ENCODE measurements around the gene TRIM32.
"Not testable (repeated sequence)": the region's sequence is repeated elsewhere in the genome, so short reads cannot be mapped to it uniquely, and the experiment has no call there.

The TRIM32 gene

DNA sequence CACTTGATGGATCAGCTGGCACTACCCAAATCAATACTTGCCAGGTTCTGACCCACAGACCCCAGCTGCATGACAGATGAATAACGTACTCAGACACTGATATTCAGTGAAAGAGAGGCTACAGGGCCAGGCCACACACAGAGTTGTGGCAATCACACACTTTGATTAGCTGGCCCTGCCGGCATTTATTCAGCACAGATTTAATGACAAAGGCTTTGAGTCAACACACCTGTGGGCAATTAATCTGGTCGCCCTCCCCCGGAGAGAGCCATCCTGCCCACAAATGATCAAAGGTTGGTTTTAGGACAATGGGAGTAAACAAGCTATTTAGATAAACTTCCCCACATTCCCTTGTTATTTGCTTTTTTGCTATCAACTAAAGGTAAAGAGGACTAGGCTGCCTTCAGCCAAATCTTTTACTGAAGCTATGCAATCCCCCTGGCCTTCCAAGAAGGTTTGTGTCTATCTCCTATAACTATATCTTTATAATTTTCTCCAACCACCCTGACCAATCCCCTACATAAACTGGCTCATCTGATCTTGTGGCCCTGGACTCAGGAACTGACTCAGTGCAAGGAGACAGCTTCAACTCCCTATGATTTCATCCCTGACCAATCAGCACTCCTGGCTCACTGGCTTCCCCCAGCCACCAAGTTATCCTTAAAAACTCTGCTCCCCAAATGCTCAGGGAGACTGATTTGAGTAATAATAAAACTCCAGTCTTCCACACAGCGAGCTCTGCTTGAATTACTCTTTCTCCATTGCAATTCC is 12.7 kb upstream of the TRIM32 start:
- no peak for DNase-seq

DNA sequence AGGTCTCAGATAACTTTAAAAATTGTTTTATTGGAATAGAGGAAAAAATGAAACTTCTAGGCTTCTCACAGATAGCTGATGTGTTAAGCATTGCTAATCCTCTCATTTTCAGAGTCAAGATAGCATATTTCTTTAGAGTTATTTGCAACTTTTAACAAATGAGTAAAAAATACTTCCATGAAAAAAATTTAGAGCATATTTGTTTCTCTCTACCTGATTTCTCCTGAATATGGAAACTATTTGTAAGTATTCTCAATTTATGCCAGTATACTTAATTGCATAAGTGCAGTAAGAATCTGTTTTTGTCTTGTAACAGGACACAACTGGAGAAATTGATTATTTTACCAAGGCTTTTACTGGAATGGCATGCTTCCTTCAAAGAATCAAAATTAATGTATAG is 3.6 kb upstream of the TRIM32 start:
- DNase-seq: no peak

DNA sequence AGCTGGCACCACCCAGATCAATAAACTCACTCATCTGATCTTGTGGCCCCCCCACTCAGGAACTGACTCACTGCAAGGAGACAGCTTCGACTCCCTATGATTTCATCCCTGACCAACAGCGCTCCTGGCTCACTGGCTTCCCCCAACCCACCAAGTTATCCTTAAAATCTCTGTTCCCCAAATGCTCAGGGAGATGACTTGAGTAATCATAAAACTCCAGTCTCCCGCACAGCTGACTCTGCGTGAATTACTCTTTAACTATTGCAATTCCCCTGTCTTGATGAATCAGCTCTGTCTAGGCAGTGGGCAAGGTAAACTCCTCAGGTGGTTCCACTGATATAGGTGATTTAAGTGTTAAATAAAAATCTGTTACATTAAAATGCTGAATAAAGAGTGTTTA is 1.9 kb upstream of the TRIM32 start:
- no peak for DNase-seq

DNA sequence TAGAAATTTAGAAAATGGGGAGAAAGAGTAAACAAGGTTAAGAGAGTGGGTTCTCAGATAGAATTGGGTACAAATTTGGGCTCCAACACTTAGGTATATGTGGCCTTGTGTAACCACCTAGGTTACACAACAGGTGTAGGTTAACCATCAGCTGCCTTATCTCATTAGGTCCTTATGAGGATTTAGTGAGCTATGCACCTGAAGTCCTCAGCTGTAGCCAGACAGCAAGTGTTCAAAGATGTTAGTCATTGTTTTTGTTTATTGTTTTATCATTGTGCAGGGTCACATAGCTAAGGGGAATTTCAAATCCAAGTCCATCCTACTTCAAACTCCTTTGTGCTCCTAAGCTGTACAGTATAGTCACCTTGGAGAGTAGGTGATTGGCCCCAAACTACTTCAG is 970 bp upstream of the TRIM32 start:
- DNase-seq: no peak

DNA sequence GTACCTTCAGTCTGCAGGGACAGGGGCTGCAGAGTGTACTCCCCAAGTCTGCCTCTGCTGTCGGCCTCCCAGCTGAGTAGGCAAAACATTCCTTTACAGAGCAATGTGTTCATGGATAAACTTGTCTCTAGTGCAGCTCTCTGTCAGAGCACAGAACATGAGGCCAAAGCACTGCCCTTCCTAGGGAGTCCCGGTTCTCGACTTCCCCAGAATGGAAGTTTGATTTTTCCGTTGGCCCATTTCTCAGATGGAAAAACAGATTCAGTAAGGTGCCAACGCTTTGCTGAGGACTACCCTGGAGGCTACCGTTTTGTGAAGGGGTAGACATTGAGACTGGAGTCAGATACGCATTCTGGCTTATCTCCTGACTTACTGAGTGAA is 422 bp upstream of the TRIM32 start:
- no peak for DNase-seq

DNA sequence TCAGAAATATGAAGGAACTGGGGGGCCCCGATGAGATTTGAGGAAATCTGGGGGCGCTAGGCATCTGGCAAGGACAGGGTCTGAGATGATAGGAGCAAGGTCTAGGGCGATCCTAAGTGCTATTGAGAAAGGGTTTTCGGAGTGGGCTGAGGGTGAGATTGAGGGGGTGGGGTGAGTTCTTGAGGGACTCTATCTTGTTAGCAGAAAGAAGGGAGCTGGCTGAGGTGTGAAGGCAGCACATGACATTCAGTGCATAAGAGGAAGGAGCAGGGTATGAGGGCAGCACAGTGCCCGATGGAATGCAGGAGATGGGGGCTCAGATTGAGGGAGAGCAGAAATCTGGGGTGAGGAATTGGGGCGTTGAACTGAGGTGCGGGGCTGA is 640 bp downstream of the TRIM32 start:
- DNase-seq: no peak

DNA sequence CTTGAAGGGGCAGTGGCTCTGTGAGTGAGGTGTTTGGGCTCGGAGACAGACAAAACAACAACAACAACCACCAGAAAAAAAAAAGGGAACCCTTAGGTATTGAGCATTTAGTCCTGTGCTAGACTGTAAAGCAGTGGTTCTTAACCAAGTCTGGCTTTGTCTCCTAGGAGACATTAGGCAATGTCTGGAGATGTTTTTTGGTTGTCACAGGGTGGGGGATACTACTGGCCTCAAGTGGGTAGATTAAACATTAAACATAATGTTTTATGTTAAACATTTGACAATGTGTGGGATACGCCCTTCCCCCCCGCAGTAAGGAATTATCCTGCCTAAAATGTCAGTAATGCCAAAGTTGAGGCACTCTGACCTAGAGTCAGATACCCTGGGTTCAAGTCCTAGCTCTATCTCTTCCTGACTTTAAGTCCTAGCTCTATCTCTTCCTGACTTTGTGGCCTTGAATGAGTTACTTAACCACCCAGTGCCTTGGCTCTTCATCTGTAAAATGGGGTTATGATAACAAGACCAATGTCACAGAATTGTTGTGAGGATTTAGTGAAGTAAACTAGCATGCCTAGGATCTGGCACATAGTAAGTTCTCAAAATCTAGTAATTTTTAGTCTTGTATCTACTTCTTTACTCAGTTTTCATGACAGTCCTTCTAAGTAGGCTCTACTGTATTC is 1.8 kb downstream of the TRIM32 start:
- no peak for DNase-seq

DNA sequence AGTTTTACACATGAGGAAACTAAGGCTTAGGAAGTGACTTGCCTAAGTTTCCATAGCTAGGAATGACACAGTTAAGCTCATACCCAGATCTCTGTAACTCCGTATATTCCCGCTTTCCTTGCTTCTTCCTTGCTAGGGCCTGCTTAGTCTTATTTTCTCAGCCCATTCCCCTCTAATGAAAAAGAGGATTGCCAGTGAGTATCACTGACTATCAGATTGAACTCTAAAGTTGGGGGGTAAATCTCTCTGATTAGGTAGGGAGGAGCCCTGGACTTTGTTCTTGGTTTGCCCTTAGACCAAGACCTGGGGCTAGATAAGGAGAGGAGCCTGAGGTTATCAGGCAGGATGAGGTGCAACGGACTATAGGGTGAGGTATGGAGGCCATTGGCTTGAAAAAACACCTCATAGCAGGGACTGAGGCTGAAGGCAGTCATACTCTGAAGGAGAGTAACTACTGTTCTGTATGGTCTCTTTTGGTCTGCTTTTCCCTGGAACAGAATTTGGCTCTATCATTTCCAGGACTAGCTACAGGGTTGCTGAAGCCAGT is 2.5 kb downstream of the TRIM32 start:
- DNase-seq: no peak

DNA sequence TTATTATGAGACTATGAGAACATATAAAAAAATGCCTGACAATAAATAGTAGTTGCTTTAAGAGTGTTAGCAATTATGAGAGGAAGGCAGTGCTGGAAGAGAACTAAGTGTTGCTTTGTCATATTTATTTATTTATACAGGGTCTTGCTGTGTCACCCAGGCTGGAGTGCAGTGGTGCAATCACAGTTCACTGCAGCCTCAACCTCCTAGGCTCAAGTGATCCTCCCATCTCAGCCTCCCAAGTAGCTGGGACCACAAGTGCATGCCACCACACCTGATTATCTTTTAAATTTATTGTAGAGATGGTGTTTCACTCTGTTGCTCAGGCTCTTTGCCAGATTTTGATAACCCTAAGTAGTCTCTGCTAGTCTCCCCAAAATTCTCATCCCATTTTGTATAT is 3.7 kb downstream of the TRIM32 start:
- not testable (repeated sequence) for DNase-seq

DNA sequence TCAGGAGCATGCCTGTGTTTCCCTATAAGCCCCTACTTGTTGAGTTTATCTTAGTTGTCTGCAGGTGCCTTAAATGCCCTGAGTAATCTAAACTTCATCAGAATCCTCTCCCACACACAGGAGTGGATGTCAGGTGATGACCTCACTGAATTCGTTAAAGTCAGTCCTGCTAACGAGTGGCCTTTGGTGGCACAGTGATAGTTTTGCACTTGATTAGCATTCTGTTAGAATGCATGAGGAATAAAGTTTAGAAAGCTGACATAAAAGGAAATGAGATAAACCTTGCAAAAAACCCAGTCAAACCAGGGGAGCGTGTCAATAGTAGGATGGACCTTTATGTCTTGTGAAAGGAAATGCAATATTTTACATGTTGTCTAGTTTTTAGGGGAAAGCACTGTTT is 4.5 kb downstream of the TRIM32 start:
- DNase-seq: no peak

DNA sequence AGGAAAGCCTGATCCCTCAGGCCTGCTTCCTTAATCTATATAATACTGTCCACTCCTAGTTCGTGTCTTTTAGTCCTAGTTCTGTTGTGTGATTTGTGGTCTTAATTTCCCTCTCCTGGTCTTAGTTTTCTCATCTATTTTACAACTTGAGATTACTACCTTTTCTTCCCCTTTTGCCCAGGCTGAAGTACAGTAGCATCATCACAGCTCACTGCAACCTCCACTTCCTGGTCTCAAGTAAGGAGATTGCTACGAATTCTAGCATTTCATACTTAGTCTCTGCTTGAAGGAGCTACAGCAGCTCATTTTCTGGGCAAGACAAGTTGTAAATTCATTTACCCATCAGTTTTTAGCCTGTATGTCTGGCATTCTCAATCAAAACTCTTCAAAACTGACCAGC is 5.5 kb downstream of the TRIM32 start:
- no peak for DNase-seq

DNA sequence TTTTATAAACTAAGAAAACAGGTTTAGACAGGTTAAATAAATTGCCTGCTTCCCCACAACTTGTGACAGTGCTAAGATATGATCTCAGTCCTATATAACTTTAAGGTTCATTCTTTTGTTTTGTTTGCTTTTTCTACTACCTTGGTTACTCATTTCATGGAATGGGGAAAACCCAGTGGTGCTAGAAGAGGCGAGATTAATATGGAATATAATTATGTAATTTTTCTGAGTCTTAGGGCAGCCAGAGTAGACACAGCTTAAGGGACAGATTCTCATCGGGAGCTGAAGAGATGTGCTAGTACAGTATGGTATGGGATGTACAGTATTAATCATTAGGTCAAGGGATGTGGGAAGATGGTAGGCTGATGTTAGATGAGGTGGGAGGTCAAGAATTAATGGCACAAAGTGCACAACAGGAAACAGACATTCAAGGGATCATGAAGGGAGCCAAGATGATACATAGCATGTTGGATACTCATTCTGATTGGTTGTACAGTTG is 6.2 kb downstream of the TRIM32 start:
- DNase-seq: no peak

DNA sequence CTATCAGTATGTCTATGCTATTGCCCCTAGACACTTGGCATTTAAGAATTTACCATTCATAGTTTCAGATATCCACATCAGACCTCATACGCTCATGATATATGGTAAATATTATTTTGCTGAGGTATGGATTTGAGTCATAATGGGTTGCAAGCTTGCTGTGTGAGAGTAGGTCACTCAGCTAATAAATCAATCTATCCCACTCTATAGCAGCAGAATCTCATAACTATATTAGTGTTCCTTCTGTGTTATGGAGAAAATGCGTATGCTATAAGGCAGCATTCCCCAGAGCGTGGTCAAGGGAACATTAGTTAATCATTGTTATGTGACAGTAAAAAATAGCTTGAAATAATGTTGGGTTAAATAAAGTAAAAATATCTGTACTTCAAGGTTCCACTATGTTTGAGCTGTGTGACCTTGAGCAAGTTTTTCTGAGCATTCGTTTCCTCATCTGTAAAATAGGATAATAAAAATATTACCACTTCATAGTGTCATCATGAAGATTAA is 7.7 kb downstream of the TRIM32 start:
- no peak for DNase-seq

DNA sequence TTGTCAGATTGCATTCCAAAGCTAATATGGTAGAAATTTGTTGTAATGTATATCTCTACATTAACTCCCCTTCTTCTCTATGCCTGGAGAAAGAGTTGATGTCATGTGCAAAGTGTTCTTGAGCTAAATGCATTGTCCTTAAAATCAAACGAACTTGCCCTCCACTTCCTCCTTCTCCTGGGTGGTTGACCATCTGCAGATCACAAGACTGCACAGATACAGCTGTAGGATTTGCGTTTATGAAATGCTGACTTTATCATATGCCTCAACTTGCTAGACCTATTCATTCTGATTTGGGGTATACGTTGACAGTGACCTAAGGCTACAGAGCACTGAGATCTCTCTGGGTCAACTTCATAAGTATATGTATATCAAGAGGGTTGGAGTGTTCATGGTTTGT is 8.3 kb downstream of the TRIM32 start:
- DNase-seq: no peak

DNA sequence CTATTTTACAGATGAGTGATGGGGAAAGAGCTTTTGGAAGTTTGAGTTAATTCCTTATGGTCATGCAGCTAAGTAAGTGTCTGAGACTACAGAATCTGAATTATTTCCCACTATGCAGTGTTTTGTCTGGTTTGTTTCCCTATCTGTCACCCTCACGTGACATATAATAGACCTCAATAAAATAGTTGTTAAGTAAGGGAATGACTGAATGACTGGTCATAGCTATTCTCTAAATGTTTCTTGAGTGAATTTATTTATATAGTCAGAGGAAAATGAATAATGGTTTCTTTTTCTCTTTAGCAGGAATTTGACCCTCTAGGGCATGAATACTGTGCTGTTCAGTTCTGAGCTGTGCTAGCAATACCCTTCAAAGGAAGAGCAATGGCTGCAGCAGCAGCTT is 10.3 kb downstream of the TRIM32 start:
- DNase-seq: no peak

DNA sequence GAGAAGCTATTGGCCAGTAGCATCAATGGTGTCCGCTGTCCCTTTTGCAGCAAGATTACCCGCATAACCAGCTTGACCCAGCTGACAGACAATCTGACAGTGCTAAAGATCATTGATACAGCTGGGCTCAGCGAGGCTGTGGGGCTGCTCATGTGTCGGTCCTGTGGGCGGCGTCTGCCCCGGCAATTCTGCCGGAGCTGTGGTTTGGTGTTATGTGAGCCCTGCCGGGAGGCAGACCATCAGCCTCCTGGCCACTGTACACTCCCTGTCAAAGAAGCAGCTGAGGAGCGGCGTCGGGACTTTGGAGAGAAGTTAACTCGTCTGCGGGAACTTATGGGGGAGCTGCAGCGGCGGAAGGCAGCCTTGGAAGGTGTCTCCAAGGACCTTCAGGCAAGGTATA is 10.8 kb downstream of the TRIM32 start:
- DNase-seq: no peak

DNA sequence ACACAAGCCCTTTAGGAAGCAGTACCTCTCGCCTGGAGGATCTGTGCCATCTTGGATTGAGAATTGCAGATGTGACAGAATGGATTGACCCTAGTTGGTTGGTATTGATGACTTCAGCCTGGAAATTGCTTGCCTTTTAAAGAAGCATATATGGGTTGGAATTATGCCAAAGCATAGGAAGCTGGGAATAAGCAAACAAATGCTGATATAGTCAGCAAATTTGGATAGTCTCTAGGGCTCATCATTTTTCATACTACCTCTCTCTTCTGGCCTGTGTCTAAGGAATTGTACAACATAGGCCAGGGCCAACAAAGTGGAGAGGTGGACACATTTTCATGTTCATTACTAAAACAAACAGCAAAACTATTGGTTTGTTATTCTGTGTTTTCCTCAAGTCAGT is 13.2 kb downstream of the TRIM32 start:
- no peak for DNase-seq

DNA sequence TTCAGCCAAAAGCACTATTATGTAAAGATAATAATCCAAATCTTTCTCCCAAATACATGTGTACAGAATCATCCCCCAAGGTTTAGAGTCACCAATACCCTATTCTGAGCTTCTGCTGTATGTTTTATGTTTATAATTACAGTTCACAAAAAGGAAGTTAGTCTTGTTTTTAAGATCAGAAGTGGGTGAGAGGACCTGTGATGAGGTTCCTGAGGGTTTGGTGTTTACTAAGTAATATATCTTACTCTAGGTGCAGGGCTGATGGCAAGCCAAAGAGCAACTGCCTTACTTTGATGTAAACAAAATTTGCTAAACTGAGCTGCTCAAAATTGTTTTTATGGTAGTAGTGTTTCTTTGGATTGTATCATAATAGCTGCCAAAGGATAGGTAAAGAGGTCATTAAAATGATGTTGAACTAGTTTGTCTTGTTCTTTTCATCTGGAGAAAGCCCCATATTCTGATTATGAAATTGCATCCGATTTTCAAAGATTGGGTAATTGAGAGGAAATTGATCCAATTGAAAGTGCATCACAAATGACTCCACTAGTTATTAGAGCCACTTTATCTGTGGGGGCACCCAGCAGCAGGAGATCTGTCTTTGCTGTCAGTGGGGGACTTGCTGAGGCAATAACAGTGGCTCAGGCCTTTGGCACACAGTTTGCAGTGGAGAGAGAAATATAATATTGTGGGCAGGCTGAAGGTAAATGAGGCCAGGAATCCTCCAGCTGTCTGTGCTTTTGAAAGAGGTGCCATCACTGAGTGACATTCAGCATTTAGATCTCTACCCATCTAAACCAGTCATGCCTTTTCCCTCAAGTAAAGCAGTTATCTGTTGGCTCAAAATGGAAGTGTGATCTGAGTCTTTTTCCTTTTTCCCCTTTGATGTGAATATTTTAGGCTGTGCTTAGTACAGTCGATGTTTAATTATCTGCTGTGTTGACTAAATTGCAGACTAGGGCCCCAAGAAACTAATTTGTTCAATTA is 14.1 kb downstream of the TRIM32 start:
- no peak for DNase-seq

DNA sequence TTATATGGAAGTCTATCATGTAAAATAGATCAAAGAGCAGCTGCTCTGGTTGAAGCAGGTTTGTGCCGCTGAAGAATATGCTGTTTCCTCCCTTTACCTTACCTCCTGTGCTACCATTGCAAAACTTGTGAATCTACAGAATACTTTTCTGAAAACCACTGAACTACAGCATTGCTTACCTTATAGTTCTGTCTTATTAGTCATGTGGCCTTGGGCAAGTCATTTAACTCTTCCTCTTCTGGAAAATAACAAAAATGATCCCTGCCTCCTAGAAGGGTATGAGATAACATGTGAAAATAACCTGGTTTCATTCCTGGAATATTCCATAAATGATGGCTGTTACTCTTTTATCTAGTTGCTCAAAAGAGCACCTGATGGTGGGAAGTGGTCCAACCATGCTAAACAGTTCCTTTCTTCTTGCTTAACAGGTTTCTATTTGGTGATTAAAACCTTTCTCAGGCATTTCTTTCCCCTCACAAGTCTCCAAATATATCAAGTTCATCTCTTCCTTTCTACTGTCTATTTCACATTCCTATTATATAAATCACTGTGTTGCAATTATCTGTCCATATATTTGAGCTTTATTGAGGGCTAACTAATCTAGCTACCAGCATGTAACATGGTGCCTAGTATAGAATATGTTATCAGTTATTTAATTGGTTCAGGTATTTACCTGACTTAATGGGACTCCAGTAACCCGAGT is 15.0 kb downstream of the TRIM32 start:
- no peak for DNase-seq

DNA sequence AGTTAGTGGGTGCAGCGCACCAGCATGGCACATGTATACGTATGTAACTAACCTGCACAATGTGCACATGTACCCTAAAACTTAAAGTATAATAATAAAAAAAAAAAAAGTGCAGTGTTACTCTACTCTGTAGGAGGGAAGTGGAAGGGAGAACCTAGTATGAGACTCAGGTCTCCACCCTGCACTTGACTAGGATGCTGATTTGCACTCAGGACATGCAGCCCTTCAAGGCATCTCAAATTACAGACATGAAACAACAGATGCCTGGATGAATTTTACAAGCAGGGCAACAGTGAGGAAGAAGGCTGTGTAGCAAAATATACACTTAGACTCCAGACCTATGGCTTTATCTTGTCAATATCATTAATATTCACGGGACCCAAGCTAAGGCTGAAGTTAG is 16.5 kb downstream of the TRIM32 start:
- no peak for DNase-seq

DNA sequence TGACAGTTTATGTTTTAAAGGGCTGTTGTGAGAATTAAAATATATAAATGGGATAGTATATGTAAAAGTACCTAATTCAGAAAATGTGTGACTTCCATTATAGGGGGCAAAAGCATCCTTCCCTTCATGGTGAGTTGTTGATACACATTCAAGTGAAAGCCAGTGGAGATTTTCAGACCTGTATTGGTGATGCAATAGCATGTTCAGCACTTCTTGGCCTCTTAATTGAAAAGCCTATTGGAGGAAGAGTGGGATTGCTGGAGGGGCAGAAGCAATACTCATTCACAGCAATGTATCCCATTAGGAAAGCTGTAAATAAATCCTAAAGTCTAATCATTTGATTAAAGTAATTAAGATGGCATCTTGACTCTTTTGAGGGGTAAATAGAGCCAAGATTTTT is 17.4 kb downstream of the TRIM32 start:
- no peak for DNase-seq

DNA sequence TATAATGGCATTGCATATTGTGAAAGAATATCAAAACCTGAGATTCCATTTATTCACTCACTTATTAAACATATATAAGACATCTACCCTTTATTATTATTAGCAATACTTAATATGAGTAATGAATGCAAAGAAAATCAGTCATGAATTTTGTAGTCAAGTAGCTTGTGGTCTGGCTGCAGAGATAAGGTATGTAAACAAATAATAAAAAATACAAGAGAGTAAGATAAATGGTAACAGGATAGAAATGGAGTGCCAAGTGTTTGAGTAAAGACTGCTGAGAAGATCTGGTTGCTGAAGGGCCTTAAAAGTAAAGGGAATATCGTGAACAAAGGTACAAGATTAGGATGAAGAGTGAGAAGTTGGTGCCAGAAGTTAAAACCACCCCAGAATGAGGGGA is 18.4 kb downstream of the TRIM32 start:
- no peak for DNase-seq
